Psoas muscle (tissue), 8 donors: Measurements from ENCODE around the gene TRPM3. TPM values are rescaled to one million over a fixed set of nuclear protein-coding genes. Genes with fewer than 3 reads are reported as not detected.

Experiments used
- ATAC-seq, 4 donors: fragments of 200-7000 bp; cut with Tn5 transposase; one replicate each; pipeline ENCODE4 v1.9.1; 2020; ENCODE audit warnings: moderate library complexity in 3 of 4, mild to moderate bottlenecking in 2 of 4
- DNase-seq, 2 donors: peaks; one replicate each; pipeline ENCODE4 v3.0.0-alpha.2; 2020
- H3K27ac ChIP-seq: fragments of 200-600 bp; one replicate; pipeline ENCODE4 v1.8.0; 2022
- H3K27me3 ChIP-seq, 3 donors: fragments of 200-600 bp in 1 of 3; one replicate each; pipeline versions ENCODE4 v1.6.1 to v1.8.0; 2013 to 2022; ENCODE audit warnings: low read length in 2 of 3, mild to moderate bottlenecking in 2 of 3, moderate library complexity in 1 of 3; ENCODE audit not compliant: insufficient read depth in 3 of 3
- H3K36me3 ChIP-seq, 2 donors: fragments of 200-600 bp in 1 of 2; one replicate each; pipeline versions ENCODE4 v1.6.1 to v1.8.0; 2013 to 2022; ENCODE audit warnings: low read depth in 1 of 2, mild to moderate bottlenecking in 1 of 2, moderate library complexity in 1 of 2; ENCODE audit not compliant: insufficient read depth in 1 of 2
- H3K4me1 ChIP-seq: fragments of 200-600 bp; one replicate; pipeline ENCODE4 v1.8.0; 2022
- H3K4me3 ChIP-seq: fragments of 200-600 bp; one replicate; pipeline ENCODE4 v1.8.0; 2022; ENCODE audit warnings: mild to moderate bottlenecking
- H3K9me3 ChIP-seq: fragments of 200-600 bp; one replicate; pipeline ENCODE4 v1.8.0; 2022
- WGBS, 3 donors: extraction: QIAGEN DNeasy Blood & Tissue Kit; methylation state at CpG; one replicate each; pipeline versions ENCODE4 v1.1.6 to v1.1.7; 2013; 5-methylcytosine and 5-hydroxymethylcytosine counted together
- intact Hi-C, 2 donors: fragments of 100-400 bp; cut with DNase I; formaldehyde crosslinking; loops; one replicate each; pipeline versions ENCODE4 v1.11.0 to v1.14.2; 2022
- polyA plus RNA-seq, 3 donors: library from polyadenylated mRNA; stranded (reverse); fragments of 200-250 nt; gene quantifications; one replicate each; pipeline ENCODE4 v1.2.3, GENCODE V29; 2013
- total RNA-seq, 4 donors: library from RNA; stranded (reverse); fragmentation: NEBNext Ultra II Directional in 2 of 4; extraction: Animal tissue kit (Norgen Biotek cat#: 25700) in 2 of 4; gene quantifications; one replicate each; pipeline versions ENCODE4 v1.2.1 to v1.2.4, GENCODE V29; 2021 to 2023
- TF ChIP-seq, protein P1 (sequence below): fragments of 200-600 bp; IDR thresholded peaks from one replicate; pipeline ENCODE4 v1.8.0; 2022; ENCODE audit warnings: antibody characterized with exemption
- donor health status: healthy with polysubstance abuse.
- donor health status: DM: no; HTN: no; CAD: no; lungs with moderate emphysema.
- donor health status: Bipolar disorder and iron deficiency.
- donor health status: healthy.
- donor health status: DM: yes; HTN: yes; CAD: no.
- donor health status: DM: no; HTN: no; CAD: no.
- donor health status: DM: no; HTN: no; CAD: no.
- donor health status: DM: yes; HTN: yes; CAD: no.

Gene TRPM3
- total and polyA plus RNA-seq, 7 donors: 0.01 to 0.16 (median 0.06) TPM; not detected in 3

DNA sequence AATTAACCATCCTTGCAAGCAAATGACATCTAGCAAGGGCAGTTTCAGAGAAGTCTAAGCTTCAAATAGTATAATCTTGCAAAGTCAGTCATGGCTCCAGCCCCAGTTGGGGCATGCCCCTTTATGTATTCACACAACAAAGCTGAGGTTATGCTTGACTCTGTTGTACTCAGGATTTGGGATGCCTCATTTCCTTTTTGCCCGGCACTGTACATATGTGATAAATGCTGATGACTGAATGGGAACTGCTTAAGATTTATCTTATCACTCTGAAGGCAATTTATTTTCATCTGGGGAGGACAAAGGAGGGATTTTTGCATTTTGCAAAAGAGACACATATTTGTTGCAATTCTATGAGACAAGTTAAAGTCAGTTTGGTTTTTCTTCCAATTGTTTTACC is 219.2 kb downstream of the TRPM3 start:
- Histone ChIP-seq H3K36me3 (no peaks in the 10 kb centered on the region), H3K9me3 (no peaks in the 10 kb centered on the region), H3K4me1 (no peaks in the 10 kb centered on the region), H3K4me3 (no peak overlapping the region), H3K27ac (no peak overlapping the region), H3K27me3 (no peaks in the 10 kb centered on the region)
- no peak for ATAC-seq
- intact Hi-C loops: no loop called here
- 31 to 66% (median 66%) methylated on average over 1 of the region's 1 CpG for WGBS, 3 donors
- DNase-seq: no peak
- TF ChIP-seq, protein P1, sequence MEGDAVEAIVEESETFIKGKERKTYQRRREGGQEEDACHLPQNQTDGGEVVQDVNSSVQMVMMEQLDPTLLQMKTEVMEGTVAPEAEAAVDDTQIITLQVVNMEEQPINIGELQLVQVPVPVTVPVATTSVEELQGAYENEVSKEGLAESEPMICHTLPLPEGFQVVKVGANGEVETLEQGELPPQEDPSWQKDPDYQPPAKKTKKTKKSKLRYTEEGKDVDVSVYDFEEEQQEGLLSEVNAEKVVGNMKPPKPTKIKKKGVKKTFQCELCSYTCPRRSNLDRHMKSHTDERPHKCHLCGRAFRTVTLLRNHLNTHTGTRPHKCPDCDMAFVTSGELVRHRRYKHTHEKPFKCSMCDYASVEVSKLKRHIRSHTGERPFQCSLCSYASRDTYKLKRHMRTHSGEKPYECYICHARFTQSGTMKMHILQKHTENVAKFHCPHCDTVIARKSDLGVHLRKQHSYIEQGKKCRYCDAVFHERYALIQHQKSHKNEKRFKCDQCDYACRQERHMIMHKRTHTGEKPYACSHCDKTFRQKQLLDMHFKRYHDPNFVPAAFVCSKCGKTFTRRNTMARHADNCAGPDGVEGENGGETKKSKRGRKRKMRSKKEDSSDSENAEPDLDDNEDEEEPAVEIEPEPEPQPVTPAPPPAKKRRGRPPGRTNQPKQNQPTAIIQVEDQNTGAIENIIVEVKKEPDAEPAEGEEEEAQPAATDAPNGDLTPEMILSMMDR: no peak

DNA sequence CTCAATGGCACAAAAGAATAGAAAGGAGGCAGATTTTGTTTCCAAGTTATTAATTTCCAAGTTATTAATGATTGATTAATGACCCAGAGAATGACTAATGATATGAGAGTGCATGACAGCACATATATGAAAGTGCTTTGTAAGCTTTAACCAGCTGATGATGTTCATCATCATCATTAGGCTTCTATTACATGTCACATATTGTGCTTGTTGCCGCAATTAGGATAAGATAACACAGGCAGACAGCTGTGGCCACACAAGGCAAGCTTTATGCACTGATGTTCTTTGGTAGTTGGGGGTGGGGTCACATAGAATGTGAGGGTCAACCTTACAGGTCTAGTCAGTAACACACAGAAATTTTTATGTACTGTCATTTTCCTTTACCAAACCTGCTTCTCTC is 219.7 kb downstream of the TRPM3 start:
- TF ChIP-seq, protein P1: no peak
- intact Hi-C loops: no loop called here
- WGBS, 3 donors: 77 to 82% (median 78%) methylated on average over 1 of the region's 1 CpG
- ATAC-seq (no peak), DNase-seq (no peak)
- H3K4me1 ChIP-seq: no peaks in the 10 kb centered on the region
- no peaks in the 10 kb centered on the region for H3K9me3 ChIP-seq
- H3K36me3 ChIP-seq: no peaks in the 10 kb centered on the region
- H3K4me3 ChIP-seq: no peak overlapping the region
- no peak overlapping the region for H3K27ac ChIP-seq
- no peaks in the 10 kb centered on the region for H3K27me3 ChIP-seq

DNA sequence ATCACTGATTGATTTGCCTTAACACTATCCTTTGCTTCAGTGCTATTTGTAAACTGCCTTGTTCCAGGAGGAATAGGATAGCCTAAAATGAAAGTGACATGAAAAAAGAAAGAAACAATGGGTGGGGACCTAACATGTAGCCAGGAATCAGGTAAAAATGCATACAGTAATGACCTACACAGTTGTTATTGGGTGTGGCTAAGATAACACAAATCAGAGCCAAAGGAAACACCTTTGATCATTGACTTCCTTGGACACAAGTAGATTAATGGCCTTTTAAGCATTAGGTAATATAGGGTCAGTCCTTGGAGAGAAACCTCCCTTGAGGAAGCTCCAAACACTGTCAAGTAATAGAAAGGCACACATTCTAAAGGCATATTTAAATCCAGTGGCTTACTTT is 220.4 kb downstream of the TRPM3 start:
- ATAC-seq (no peak), DNase-seq (no peak)
- no peaks in the 10 kb centered on the region for H3K9me3 ChIP-seq
- H3K36me3 ChIP-seq: no peaks in the 10 kb centered on the region
- TF ChIP-seq, protein P1: no peak
- H3K4me3 ChIP-seq: no peak overlapping the region
- H3K27ac ChIP-seq: no peak overlapping the region
- no peaks in the 10 kb centered on the region for H3K27me3 ChIP-seq
- intact Hi-C loops: no loop called here
- H3K4me1 ChIP-seq: no peaks in the 10 kb centered on the region

DNA sequence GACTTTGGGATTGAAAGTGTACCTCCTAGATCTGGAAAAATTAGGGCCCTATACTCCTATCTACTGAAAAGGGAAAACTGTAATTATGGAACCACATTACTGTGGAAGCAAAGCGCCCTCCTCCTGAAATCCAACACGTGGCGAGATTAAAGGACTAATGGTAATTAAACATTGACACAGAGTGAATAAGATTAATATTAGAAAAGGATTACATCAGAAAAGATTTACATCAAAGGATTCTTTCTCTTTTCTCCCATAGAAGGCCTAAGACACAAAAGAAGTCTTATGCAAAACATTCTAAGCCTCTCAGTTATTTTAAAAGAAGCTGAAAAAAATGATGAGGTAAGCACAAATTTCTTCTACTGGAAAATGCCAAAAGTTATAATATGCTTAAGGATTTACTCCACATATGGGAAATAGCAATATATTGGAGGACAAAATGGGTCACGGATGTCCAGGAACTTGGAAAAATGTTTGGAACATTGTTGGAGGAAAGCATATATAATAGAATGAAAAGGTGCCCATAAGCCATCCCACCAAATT is 227.8 kb downstream of the TRPM3 start:
- DNase-seq: no peak
- H3K4me3 ChIP-seq: no peak overlapping the region
- H3K4me1 ChIP-seq: no peaks in the 10 kb centered on the region
- TF ChIP-seq, protein P1: no peak
- H3K36me3 ChIP-seq: no peaks in the 10 kb centered on the region
- H3K27ac ChIP-seq: no peak overlapping the region
- H3K9me3 ChIP-seq: no peaks in the 10 kb centered on the region
- WGBS, 3 donors: 80 to 84% (median 82%) methylated on average over 4 of the region's 4 CpGs
- intact Hi-C loops: no loop called here
- ATAC-seq: no peak
- H3K27me3 ChIP-seq: no peaks in the 10 kb centered on the region

DNA sequence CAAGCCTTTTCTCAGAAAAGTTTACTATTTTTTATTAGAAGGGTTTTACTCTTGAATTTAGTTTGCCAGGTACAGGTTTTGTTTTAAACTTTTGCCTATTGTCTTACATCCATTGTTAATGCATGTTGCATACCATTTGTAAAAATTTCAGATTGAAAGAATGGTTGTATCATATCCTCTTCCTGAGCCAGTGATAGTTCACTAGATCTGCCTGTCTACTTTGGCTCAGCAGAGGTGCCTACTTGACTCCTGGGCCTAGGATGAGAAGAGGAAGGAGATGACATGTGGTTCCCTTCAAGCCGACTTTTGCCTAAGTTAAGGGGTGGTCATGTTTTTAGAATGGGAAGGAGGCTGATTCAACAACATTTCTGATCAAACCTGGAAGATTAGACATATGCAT is 232.9 kb downstream of the TRPM3 start:
- TF ChIP-seq, protein P1: no peak
- no peak for ATAC-seq
- H3K9me3 ChIP-seq: no peaks in the 10 kb centered on the region

More for the DNA sequence above, 232.9 kb downstream of the TRPM3 start:
- H3K36me3 ChIP-seq: no peaks in the 10 kb centered on the region
- no peaks in the 10 kb centered on the region for H3K27me3 ChIP-seq
- no peak overlapping the region for H3K4me3 ChIP-seq
- H3K27ac ChIP-seq: no peak overlapping the region
- WGBS, 3 donors: 88 to 92% (median 92%) methylated on average over 1 of the region's 1 CpG
- no peak for DNase-seq
- intact Hi-C loops: no loop called here
- H3K4me1 ChIP-seq: no peaks in the 10 kb centered on the region
